HEK293 (cell line): ENCODE results near the gene ARHGEF26.

Source experiments
- GFI1B ChIP-seq: fragments of 450-650 bp; formaldehyde crosslinking; IDR thresholded peaks from 2 replicates; pipeline ENCODE4 v1.5.1; 2016; ENCODE audit warnings: missing biosample characterization, missing genetic modification characterization
- KLF1 ChIP-seq: fragments of 450-650 bp; formaldehyde crosslinking; IDR thresholded peaks from 2 replicates; pipeline ENCODE4 v1.5.1; 2016; ENCODE audit warnings: missing biosample characterization, missing genetic modification characterization
- KLF8 ChIP-seq: fragments of 450-650 bp; formaldehyde crosslinking; IDR thresholded peaks from 2 replicates; pipeline ENCODE4 v1.5.1; 2016; ENCODE audit warnings: missing biosample characterization, missing genetic modification characterization
- MYNN ChIP-seq: fragments of 450-650 bp; formaldehyde crosslinking; IDR thresholded peaks from 2 replicates; pipeline ENCODE4 v1.5.1; 2016; ENCODE audit warnings: missing biosample characterization, missing genetic modification characterization, borderline replicate concordance
- YY1 ChIP-seq: fragments of 450-650 bp; formaldehyde crosslinking; IDR thresholded peaks from 2 replicates; pipeline ENCODE4 v1.5.1; 2018; ENCODE audit warnings: missing biosample characterization, missing genetic modification characterization
- ZFP3 ChIP-seq: fragments of 450-650 bp; formaldehyde crosslinking; IDR thresholded peaks from 2 replicates; pipeline ENCODE4 v1.5.1; 2016; ENCODE audit warnings: low read depth, missing biosample characterization, missing genetic modification characterization
- ZNF274 ChIP-seq, 2 experiments: fragments of 200-500 bp in 1 of 2; fragments of 450-650 bp in 1 of 2; sonication (Bioruptor generic) in 1 of 2; formaldehyde crosslinking in 1 of 2; IDR thresholded peaks; 2 replicates each; pipeline versions ENCODE4 v1.5.1 to v1.6.1; 2014 to 2016; ENCODE audit warnings: borderline replicate concordance in 1 of 2, inconsistent platforms in 1 of 2, low read length in 1 of 2, missing biosample characterization in 1 of 2, missing genetic modification characterization in 1 of 2
- ZNF513 ChIP-seq: fragments of 450-650 bp; IDR thresholded peaks from 2 replicates; pipeline ENCODE4 v1.5.1; 2018; ENCODE audit warnings: missing biosample characterization, missing genetic modification characterization
- ZNF530 ChIP-seq: fragments of 450-650 bp; formaldehyde crosslinking; IDR thresholded peaks from 2 replicates; pipeline ENCODE4 v1.5.1; 2016; ENCODE audit warnings: low read depth, missing biosample characterization, missing genetic modification characterization
- ZNF544 ChIP-seq: fragments of 450-650 bp; formaldehyde crosslinking; IDR thresholded peaks from 2 replicates; pipeline ENCODE4 v1.5.0; 2017; ENCODE audit warnings: missing biosample characterization, missing genetic modification characterization
- TF ChIP-seq, protein P1 (sequence below): fragments of 450-650 bp; formaldehyde crosslinking; IDR thresholded peaks from 2 replicates; pipeline ENCODE4 v1.5.1; 2016; ENCODE audit warnings: missing biosample characterization, missing genetic modification characterization

DNA sequence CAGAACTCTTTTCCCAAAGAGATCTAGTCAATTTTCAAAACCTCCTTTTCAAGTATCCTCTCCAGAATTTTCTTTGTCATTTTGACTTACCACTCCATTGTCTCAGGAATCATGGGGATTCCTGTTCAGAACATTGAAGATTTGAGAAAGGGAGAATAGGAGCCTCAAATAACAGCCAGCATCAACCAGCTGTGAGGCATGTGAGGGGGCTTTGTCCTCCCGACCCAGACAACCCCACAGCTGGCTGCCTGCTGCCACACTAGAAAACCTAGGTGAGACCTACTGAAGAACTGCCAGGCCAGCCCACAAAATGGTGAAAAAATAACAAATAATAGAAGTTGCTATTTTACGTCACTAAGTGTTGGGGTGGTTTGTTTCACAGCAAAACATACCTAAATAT, 5.9 kb upstream of the ARHGEF26 start:
- TF ChIP-seq, protein P1, sequence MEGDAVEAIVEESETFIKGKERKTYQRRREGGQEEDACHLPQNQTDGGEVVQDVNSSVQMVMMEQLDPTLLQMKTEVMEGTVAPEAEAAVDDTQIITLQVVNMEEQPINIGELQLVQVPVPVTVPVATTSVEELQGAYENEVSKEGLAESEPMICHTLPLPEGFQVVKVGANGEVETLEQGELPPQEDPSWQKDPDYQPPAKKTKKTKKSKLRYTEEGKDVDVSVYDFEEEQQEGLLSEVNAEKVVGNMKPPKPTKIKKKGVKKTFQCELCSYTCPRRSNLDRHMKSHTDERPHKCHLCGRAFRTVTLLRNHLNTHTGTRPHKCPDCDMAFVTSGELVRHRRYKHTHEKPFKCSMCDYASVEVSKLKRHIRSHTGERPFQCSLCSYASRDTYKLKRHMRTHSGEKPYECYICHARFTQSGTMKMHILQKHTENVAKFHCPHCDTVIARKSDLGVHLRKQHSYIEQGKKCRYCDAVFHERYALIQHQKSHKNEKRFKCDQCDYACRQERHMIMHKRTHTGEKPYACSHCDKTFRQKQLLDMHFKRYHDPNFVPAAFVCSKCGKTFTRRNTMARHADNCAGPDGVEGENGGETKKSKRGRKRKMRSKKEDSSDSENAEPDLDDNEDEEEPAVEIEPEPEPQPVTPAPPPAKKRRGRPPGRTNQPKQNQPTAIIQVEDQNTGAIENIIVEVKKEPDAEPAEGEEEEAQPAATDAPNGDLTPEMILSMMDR, result no peak
- no peak for TF ChIP-seq ZNF544 (tag by site-specific recombination)
- no peak for TF ChIP-seq ZNF530 (tag by site-specific recombination)
- no peak for TF ChIP-seq ZNF513 (tag by site-specific recombination)
- TF ChIP-seq YY1 (tag by site-specific recombination), result no peak
- TF ChIP-seq KLF1 (tag by site-specific recombination), result no peak
- TF ChIP-seq GFI1B (tag by site-specific recombination), result no peak
- TF ChIP-seq KLF8 (tag by site-specific recombination), result no peak
- no peak for TF ChIP-seq MYNN (tag by site-specific recombination)
- no peak for TF ChIP-seq ZNF274 (IDR thresholded peaks at IDR 0.05; ENCODE audit: low read length)
- TF ChIP-seq ZNF274 (tag by site-specific recombination; IDR thresholded peaks at IDR 0.05; ENCODE audit: borderline replicate concordance), result no peak
- no peak for TF ChIP-seq ZFP3
